NCI-H526 treated with DMSO at 0.1 percent for 48 hours (cell line): ENCODE data around the gene GTPBP10.

Experiments used
- DNase-seq: peaks from one replicate; lab custom pipeline; 2025; lab: John Stamatoyannopoulos, UW

GTPBP10 gene

GRCh38 chr7:90433221-90433620 lies 86.7 kb downstream of the GTPBP10 start:
- DNase-seq, result no peak
